HG02642 (cell line): ENCODE measurements around the gene AOPEP.
"Not testable (repeated sequence)": the region's sequence is repeated elsewhere in the genome, so short reads cannot be mapped to it uniquely, and the experiment has no call there.

Experiments used
- ATAC-seq: cut with Tn5 transposase; IDR thresholded peaks from one replicate; pipeline ENCODE4 v1.9.1; 2021; ENCODE audit warnings: mild to moderate bottlenecking; ENCODE audit not compliant: unreplicated experiment, poor library complexity

The AOPEP gene

GRCh38 chr9:95001720-95002119 is 275.2 kb downstream of the AOPEP start:
- no peak for ATAC-seq

- peak; percentile 24 for ATAC-seq
Measured at GRCh38 chr9:95003689-95004410, 277.4 kb downstream of the AOPEP start.

- ATAC-seq = peak; percentile 61
Measured at GRCh38 chr9:95004411-95005277, 278.1 kb downstream of the AOPEP start.

GRCh38 chr9:95005278-95006143 is 279.0 kb downstream of the AOPEP start:
- ATAC-seq = no peak

- ATAC-seq = no peak
Measured at GRCh38 chr9:95007226-95007869, 280.8 kb downstream of the AOPEP start.

- ATAC-seq = no peak
Measured at GRCh38 chr9:95008151-95008771, 281.8 kb downstream of the AOPEP start.

GRCh38 chr9:95009459-95009858 is 283.0 kb downstream of the AOPEP start:
- no peak for ATAC-seq

GRCh38 chr9:95010431-95010838 is 283.9 kb downstream of the AOPEP start:
- ATAC-seq = no peak

- ATAC-seq = no peak
Measured at GRCh38 chr9:95012035-95012708, 285.7 kb downstream of the AOPEP start.

GRCh38 chr9:95012902-95013301 is 286.4 kb downstream of the AOPEP start:
- no peak for ATAC-seq

- no peak for ATAC-seq
Measured at GRCh38 chr9:95014917-95015316, 288.4 kb downstream of the AOPEP start.

GRCh38 chr9:95015569-95015968 is 289.1 kb downstream of the AOPEP start:
- no peak for ATAC-seq

GRCh38 chr9:95017062-95017461 is 290.6 kb downstream of the AOPEP start:
- no peak for ATAC-seq

GRCh38 chr9:95017661-95018060 is 291.2 kb downstream of the AOPEP start:
- ATAC-seq = no peak

- no peak for ATAC-seq
Measured at GRCh38 chr9:95018099-95018936, 291.8 kb downstream of the AOPEP start.

GRCh38 chr9:95020644-95021043 is 294.1 kb downstream of the AOPEP start:
- ATAC-seq = not testable (repeated sequence)

- ATAC-seq = no peak
Measured at GRCh38 chr9:95021166-95021886, 294.8 kb downstream of the AOPEP start.

GRCh38 chr9:95022657-95023056 is 296.2 kb downstream of the AOPEP start:
- ATAC-seq = no peak
